SK-N-SH (cell line): Measurements from ENCODE around the gene NFATC3. TPM values are rescaled to one million over a fixed set of nuclear protein-coding genes. Genes with fewer than 3 reads are reported as not detected.

Experiments
- CTCF ChIA-PET: fragments of 300-600, 350-600 bp; formaldehyde crosslinking; extraction: SDS; loops from one replicate; lab custom pipeline; 2021; lab: Yijun Ruan, JAX
- POLR2A ChIA-PET: fragments of 350-600 bp; sonication (Branson Sonifier 250); formaldehyde crosslinking; extraction: SDS; loops from one replicate; lab custom pipeline; 2020; ENCODE audit warnings: antibody characterized with exemption, inconsistent platforms; lab: Yijun Ruan, JAX
- DNase-seq: peaks from one replicate; pipeline ENCODE4 v3.0.0; 2012
- H2AFZ ChIP-seq: fragments of 200-600 bp; sonication (generic); 2 replicates; pipeline ENCODE4 v1.8.1; 2016; ENCODE audit warnings: antibody characterized with exemption, mild to moderate bottlenecking, low read depth
- H3F3A ChIP-seq: fragments of 200-600 bp; sonication (generic); replicated peaks from 2 replicates; pipeline ENCODE3; 2016; ENCODE audit warnings: antibody characterized with exemption, mild to moderate bottlenecking; ENCODE audit not compliant: insufficient read depth
- H3K27ac ChIP-seq, 2 experiments: fragments of 200-500 bp in 1 of 2; fragments of 200-600 bp in 1 of 2; sonication (Bioruptor generic) in 1 of 2; sonication (generic), shearing (Covaris generic) in 1 of 2; 2 replicates each; pipeline versions ENCODE4 v1.5.1 to v1.6.1; 2014 to 2016; ENCODE audit warnings: low read depth in 2 of 2, inconsistent platforms in 1 of 2, low read length in 1 of 2, mild to moderate bottlenecking in 1 of 2, mixed read lengths in 1 of 2
- H3K27me3 ChIP-seq: fragments of 200-600 bp; sonication (generic), shearing (Covaris generic); 2 replicates; pipeline ENCODE4 v1.6.1; 2016; ENCODE audit warnings: mixed run types; ENCODE audit not compliant: insufficient read depth
- H3K36me3 ChIP-seq, 2 experiments: fragments of 200-500 bp in 1 of 2; fragments of 200-600 bp in 1 of 2; sonication (Bioruptor generic) in 1 of 2; sonication (generic) in 1 of 2; replicated peaks in 1 of 2; 2 replicates each; pipeline versions ENCODE3 to v1.5.1; 2014 to 2016; ENCODE audit warnings: low read length in 1 of 2, mild to moderate bottlenecking in 1 of 2; ENCODE audit not compliant: insufficient read depth in 2 of 2, control insufficient read depth in 1 of 2
- H3K4me1 ChIP-seq, 2 experiments: fragments of 200-500 bp in 1 of 2; fragments of 200-600 bp in 1 of 2; sonication (Bioruptor generic) in 1 of 2; sonication (generic), shearing (Covaris generic) in 1 of 2; 2 replicates each; pipeline versions ENCODE4 v1.5.1 to v1.6.1; 2014 to 2016; ENCODE audit warnings: low read depth in 1 of 2, low read length in 1 of 2, mixed run types in 1 of 2; ENCODE audit not compliant: insufficient read depth in 2 of 2, control insufficient read depth in 1 of 2
- H3K4me2 ChIP-seq: fragments of 200-600 bp; sonication (generic), shearing (Covaris generic); 2 replicates; pipeline ENCODE4 v1.6.1; 2017; ENCODE audit warnings: mixed run types
- H3K4me3 ChIP-seq, 2 experiments: fragments of 200-500 bp in 1 of 2; fragments of 200-600 bp in 1 of 2; sonication (Bioruptor generic) in 1 of 2; sonication (generic), shearing (Covaris generic) in 1 of 2; 2 replicates each; pipeline versions ENCODE4 v1.5.1 to v1.8.1; 2014 to 2016; ENCODE audit warnings: low read depth in 2 of 2, inconsistent platforms in 1 of 2, low read length in 1 of 2, mild to moderate bottlenecking in 1 of 2, mixed read lengths in 1 of 2, moderate library complexity in 1 of 2
- H3K79me2 ChIP-seq: fragments of 200-600 bp; sonication (generic); 2 replicates; pipeline ENCODE4 v1.8.1; 2017; ENCODE audit warnings: mild to moderate bottlenecking; ENCODE audit not compliant: insufficient read depth
- H3K9ac ChIP-seq: fragments of 200-600 bp; sonication (generic); 2 replicates; pipeline ENCODE4 v1.6.1; 2017; ENCODE audit warnings: mixed run types
- H3K9me2 ChIP-seq: fragments of 200-600 bp; sonication (generic); 2 replicates; pipeline ENCODE4 v1.6.1; 2017; ENCODE audit warnings: mixed run types
- H3K9me3 ChIP-seq: fragments of 200-600 bp; sonication (generic); 2 replicates; pipeline ENCODE4 v1.6.1; 2017; ENCODE audit warnings: mixed run types, mild to moderate bottlenecking, moderate library complexity
- H4K20me1 ChIP-seq: fragments of 200-600 bp; sonication (generic); 2 replicates; pipeline ENCODE4 v1.6.1; 2017; ENCODE audit warnings: mild to moderate bottlenecking, mixed run types; ENCODE audit not compliant: insufficient read depth
- CHD2 ChIP-seq: fragments of 150-350 bp; IDR thresholded peaks from 2 replicates; pipeline ENCODE4 v1.6.1; 2018; ENCODE audit warnings: low read length; ENCODE audit not compliant: partially characterized antibody
- EZH2phosphoT487 ChIP-seq: fragments of 200-600 bp; sonication (generic); IDR thresholded peaks from 2 replicates; pipeline ENCODE4 v1.6.1; 2017; ENCODE audit warnings: low read depth, mixed run types, mild to moderate bottlenecking, antibody characterized with exemption, moderate library complexity, borderline replicate concordance
- FOXJ3 ChIP-seq: sonication (generic); formaldehyde crosslinking; IDR thresholded peaks from 2 replicates; pipeline ENCODE4 v1.5.1; 2020; ENCODE audit warnings: mild to moderate bottlenecking, missing genetic modification reagents
- FOXM1 ChIP-seq: IDR thresholded peaks from 2 replicates; pipeline ENCODE4 v1.4.0; 2012; ENCODE audit warnings: low read depth, mild to moderate bottlenecking
- JUND ChIP-seq: IDR thresholded peaks from 2 replicates; pipeline ENCODE4 v1.4.0; 2012
- MEF2A ChIP-seq: IDR thresholded peaks from 2 replicates; pipeline ENCODE4 v1.4.0; 2012; ENCODE audit warnings: low read depth, borderline replicate concordance
- NFIC ChIP-seq: IDR thresholded peaks from 2 replicates; pipeline ENCODE4 v1.4.0; 2012; ENCODE audit warnings: borderline replicate concordance
- RAD21 ChIP-seq: IDR thresholded peaks from 2 replicates; pipeline ENCODE4 v1.6.1; 2012; ENCODE audit warnings: mild to moderate bottlenecking, low read length
- RFX5 ChIP-seq: IDR thresholded peaks from 2 replicates; pipeline ENCODE4 v1.6.1; 2012; ENCODE audit warnings: mild to moderate bottlenecking, improper control_type of control experiment, low read length
- RXRA ChIP-seq: IDR thresholded peaks from 2 replicates; pipeline ENCODE4 v1.4.0; 2012; ENCODE audit warnings: low read depth, mild to moderate bottlenecking, borderline replicate concordance
- SIN3A ChIP-seq: IDR thresholded peaks from 2 replicates; pipeline ENCODE4 v1.6.1; 2012; ENCODE audit warnings: low read depth, mild to moderate bottlenecking, low read length, moderate library complexity, borderline replicate concordance
- TCF12 ChIP-seq: IDR thresholded peaks from 2 replicates; pipeline ENCODE4 v1.4.0; 2012
- TEAD4 ChIP-seq: IDR thresholded peaks from 2 replicates; pipeline ENCODE4 v1.4.0; 2012; ENCODE audit warnings: mild to moderate bottlenecking, borderline replicate concordance; ENCODE audit not compliant: insufficient read depth
- WGBS: methylation state at CpG from one replicate; pipeline ENCODE4 v1.1.6; 2017; ENCODE audit warnings: low lambda C conversion rate; 5-methylcytosine and 5-hydroxymethylcytosine counted together
- polyA plus RNA-seq, 3 experiments: library from polyadenylated mRNA; depleted of rRNA; stranded (reverse); fragments of >200 nt; gene quantifications; 2 replicates each; pipeline ENCODE4 v1.2.3, GENCODE V29; 2012
- TF ChIP-seq, protein P1 (sequence below): IDR thresholded peaks from 2 replicates; pipeline ENCODE4; 2012
- TF ChIP-seq, protein P2 (sequence below): IDR thresholded peaks from 2 replicates; pipeline ENCODE4 v1.4.0; 2012; ENCODE audit warnings: low read depth, borderline replicate concordance

NFATC3 gene
- polyA plus RNA-seq, 1 of the 3 experiments (the other 2 are of a cell fraction): 5.7 TPM

DNA sequence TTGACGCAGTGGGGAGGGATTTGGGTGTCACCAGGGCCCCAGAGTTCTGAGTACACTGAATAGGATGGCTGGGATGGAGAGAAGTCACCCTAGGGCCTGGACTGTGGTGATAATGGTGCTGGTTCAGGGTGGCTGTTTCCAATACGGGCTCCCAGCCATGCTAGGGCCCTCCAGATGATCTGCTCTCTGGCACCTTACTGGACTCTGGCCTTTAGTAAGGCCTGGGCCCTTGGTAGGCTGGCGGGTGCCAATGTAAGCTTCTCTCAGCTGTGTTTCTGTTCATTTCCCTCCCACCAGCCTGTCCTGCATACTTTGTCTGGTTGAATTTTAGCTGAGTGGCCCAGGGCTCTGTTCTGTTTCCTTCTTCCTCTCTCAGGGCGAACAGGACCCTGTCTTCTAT, 162.8 kb downstream of the NFATC3 start:
- Histone ChIP-seq H3K27me3 (no peaks in the 10 kb centered on the region), H3K9me2 (no peaks in the 10 kb centered on the region), H3K4me3 (no peak overlapping the region), H4K20me1 (no peaks in the 10 kb centered on the region), H2AFZ (no peak overlapping the region), H3K9ac (no peak overlapping the region), H3K27ac (no peak overlapping the region), H3K4me1 (peaks cover 7 to 15% of the 10 kb centered on the region in 2 experiments; a peak in 2 of 4 replicates), H3K9me3 (no peaks in the 10 kb centered on the region), H3K36me3 (peaks cover 0 to 5% of the 10 kb centered on the region in 2 experiments), H3K4me2 (peak overlapping the region; percentile 92; the same call in 1 of the 2 replicates), H3K79me2 (peaks cover 13% of the 10 kb centered on the region), H3F3A (no peaks in the 10 kb centered on the region)
- DNase-seq: no peak
- ChIA-PET POLR2A (no interaction called here), CTCF (interaction anchor here (0.9 to 9.0 kb wide), 3 partner anchors 10 to 18 kb away, joined by 3 to 92 read pairs (median 3); partner anchors contain the start of gene SLC7A6)
- TF ChIP-seq FOXM1 (no peak), NFIC (no peak), RAD21 (no peak)
- 84% methylated on average over 3 of the region's 4 CpGs for WGBS

DNA sequence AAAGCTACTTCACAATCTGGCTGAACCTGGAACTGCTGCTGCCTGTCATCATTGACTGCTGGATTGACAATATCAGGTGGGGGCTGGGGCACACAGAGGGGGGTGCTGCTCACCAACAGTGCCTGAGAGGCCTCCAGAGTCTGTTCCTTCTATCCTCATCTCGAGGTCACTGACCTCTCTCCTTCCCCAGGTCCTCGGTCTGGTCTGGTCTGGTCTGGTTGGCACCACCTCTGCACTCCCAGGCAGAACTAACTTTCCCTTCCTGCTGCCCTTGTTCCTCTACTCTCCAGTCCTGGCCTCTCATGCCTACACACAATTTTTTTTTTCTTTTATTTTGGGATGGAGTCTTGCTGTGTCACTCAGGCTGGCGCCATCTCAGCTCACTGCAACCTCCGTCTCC, 164.2 kb downstream of the NFATC3 start:
- H3K4me2 ChIP-seq: no peak overlapping the region
- H2AFZ ChIP-seq: no peak overlapping the region
- ChIA-PET POLR2A (no interaction called here), CTCF (interaction anchor here (0.9 to 9.0 kb wide), 3 partner anchors 13 to 79 kb away, joined by 3 to 92 read pairs (median 4); partner anchors contain the start of gene SLC7A6)
- no peaks in the 10 kb centered on the region for H3K9me3 ChIP-seq
- no peak overlapping the region for H3K4me3 ChIP-seq
- H3K9ac ChIP-seq: no peak overlapping the region
- no peaks in the 10 kb centered on the region for H3K9me2 ChIP-seq
- TF ChIP-seq RFX5 (no peak), JUND (no peak), NFIC (no peak), TCF12 (no peak), MEF2A (no peak), TEAD4 (no peak), RXRA (no peak), SIN3A (no peak), CHD2 (no peak), EZH2phosphoT487 (no peak), FOXJ3 (CRISPR knock-in tag) (no peak)
- TF ChIP-seq, protein P1, sequence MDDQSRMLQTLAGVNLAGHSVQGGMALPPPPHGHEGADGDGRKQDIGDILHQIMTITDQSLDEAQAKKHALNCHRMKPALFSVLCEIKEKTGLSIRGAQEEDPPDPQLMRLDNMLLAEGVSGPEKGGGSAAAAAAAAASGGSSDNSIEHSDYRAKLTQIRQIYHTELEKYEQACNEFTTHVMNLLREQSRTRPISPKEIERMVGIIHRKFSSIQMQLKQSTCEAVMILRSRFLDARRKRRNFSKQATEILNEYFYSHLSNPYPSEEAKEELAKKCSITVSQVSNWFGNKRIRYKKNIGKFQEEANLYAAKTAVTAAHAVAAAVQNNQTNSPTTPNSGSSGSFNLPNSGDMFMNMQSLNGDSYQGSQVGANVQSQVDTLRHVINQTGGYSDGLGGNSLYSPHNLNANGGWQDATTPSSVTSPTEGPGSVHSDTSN: no peak
- TF ChIP-seq, protein P2, sequence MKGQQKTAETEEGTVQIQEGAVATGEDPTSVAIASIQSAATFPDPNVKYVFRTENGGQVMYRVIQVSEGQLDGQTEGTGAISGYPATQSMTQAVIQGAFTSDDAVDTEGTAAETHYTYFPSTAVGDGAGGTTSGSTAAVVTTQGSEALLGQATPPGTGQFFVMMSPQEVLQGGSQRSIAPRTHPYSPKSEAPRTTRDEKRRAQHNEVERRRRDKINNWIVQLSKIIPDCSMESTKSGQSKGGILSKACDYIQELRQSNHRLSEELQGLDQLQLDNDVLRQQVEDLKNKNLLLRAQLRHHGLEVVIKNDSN: no peak
- H3F3A ChIP-seq: no peaks in the 10 kb centered on the region
- no peaks in the 10 kb centered on the region for H4K20me1 ChIP-seq
- peaks cover 0 to 8% of the 10 kb centered on the region in 2 experiments for H3K36me3 ChIP-seq
- H3K27ac ChIP-seq: no peak overlapping the region
- H3K27me3 ChIP-seq: no peaks in the 10 kb centered on the region
- 91% methylated on average over 4 of the region's 4 CpGs for WGBS
- H3K4me1 ChIP-seq: peaks cover 7 to 12% of the 10 kb centered on the region in 2 experiments; a peak in 2 of 4 replicates
- DNase-seq: no peak
- peaks cover 13% of the 10 kb centered on the region for H3K79me2 ChIP-seq
